SKM-1 (cell line): ENCODE data around the gene DNHD1.
"Not testable (repeated sequence)": the region's sequence is repeated elsewhere in the genome, so short reads cannot be mapped to it uniquely, and the experiment has no call there.

Experiments
- DNase-seq: peaks from one replicate; lab custom pipeline; 2025; ENCODE audit not compliant: unreplicated experiment; lab: John Stamatoyannopoulos, UW

The DNHD1 gene

GRCh38 chr11:6481012-6481923 lies 15.8 kb upstream of the DNHD1 start, which contains the start of the genes ARFIP2 and TIMM10B:
TSS of gene ARFIP2 (minus strand) at chr11:6481331. CDS start at chr11:6480421, 910 bp downstream.
TSS of gene TIMM10B (plus strand) at chr11:6481501. CDS start at chr11:6481517, 16 bp downstream.
- DNase-seq: peak; percentile 96

DNA sequence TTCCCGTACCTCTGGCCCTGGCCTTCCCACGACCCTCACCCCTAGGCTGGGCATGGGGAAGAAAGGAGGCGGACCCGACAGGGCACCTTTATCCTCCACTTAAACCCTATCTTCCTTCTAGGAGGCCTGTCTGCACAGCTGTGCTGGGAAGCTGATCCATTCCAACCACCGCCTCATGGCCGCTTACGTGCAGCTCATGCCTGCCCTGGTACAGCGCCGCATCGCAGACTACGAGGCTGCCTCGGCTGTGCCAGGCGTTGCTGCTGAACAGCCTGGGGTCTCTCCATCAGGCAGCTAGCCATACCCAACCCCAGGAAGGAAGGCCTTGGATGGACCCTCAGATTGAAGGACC lies 15.2 kb upstream of the DNHD1 start:
- DNase-seq: no peak

DNA sequence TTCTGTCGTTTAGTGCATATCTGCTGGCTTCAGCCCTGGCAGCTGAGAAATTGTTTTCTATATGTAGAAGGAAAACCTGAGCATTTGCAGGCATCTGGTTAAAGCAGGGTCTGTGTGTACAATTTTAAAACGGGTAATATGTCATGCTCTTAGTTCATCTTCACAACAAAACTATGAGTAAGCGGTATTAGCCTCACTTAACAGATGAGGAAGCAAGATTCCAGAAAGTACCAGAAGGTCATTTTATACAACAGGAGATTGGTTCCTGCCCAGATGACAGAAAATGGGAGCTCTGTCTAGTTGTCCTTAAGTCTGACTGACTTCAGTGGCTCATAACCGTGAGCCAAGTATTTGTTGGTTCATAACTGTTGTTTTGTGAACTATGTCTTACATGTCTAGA lies 14.6 kb upstream of the DNHD1 start:
- DNase-seq: no peak

DNA sequence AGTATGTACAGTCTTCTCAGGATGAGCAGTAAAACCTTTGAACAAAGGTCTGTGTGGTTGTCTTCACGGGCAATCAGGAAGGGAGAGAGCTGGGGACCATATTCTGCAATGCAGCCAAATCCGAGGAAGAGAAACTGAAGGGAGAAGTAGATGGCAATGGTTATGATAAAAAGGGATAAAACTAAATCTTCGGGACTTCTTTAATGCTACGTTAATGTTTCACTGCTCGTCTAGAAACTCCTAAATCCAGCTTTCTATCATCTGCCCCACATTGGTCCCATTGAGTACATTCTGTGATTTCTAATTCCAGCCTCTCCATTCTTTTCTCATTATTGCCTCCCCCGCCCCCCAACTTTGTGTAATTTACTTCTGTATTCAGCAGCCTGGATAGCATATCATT lies 14.1 kb upstream of the DNHD1 start:
- DNase-seq: no peak

DNA sequence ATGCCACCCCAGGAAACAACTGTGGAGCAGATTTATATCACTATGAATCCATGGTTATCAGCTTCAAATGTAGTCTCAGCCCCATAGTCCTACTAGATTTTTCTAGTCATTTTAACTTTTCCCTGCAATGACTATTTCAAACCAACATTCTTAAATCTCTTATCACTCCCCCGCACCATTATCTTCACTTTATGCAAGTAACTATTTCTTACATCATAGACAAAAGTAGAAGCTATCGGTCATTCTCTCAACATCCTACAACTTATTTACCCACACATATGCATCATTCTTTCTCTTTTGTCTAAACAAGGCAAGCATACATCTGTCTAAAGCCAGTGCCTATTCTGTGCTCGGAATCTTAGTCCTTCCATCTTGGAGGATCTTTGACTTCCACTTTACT lies 11.4 kb upstream of the DNHD1 start:
- DNase-seq: no peak

DNA sequence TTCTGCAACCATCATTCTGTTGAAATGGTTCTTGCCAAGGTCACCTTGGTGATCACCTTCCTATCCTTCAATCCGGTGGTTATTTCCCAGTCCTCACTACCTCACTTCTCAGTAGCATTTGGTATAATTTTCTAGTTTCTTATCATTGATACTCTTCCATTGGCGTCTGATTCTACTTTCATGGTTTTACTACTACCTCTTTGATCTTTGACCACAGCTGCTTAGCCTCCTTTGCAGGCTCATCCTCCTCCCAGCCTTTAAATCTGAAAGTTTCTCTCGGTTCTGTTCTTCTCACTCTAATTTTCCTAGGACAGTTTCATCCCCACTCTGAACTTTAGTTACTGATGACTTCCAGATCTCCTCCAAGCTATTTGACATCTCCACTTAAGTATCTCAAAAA lies 10.8 kb upstream of the DNHD1 start:
- no peak for DNase-seq

DNA sequence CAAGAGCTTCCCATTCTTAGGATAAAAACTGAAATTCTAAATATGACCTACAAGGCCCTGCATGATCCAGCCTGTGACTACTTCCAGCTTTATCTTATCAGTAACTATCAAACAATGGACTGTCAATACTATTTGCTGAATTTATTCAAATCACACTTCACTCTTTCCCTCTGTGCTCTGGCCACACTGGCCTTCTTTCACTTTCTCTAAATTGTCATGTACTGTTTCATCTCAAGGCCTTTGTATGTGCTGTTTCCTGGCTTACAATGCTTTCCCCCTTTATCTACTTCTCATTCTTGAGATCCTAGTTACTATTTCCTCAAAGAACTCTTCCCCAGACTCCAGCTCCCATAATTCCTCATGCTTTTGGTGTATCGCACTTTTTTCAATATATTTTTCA lies 10.1 kb upstream of the DNHD1 start:
- no peak for DNase-seq

GRCh38 chr11:6488342-6488741 lies 8.7 kb upstream of the DNHD1 start:
- DNase-seq: no peak

GRCh38 chr11:6488821-6489220 lies 8.3 kb upstream of the DNHD1 start:
- DNase-seq: no peak

DNA sequence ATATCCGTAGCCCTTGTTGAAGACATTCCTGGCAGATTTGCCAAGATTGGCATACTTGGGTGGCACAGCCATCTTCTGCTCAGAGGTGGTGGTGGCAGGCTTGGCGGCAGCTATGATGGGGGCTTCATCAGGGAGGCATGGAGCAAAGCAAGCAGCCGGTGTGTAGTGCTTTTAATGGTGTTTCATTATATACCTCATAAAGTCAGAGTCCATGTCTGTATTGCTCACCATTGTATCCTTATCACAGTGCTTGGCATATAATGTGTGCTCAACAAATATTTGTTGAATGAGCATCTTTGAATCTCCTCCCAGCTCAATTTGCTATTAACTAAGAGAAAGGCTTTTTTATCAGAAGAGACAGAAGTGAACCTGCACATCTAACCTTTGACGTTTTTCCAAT lies 7.8 kb upstream of the DNHD1 start:
- no peak for DNase-seq

- DNase-seq: no peak
Observed at GRCh38 chr11:6498121-6498520, 1.0 kb downstream of the DNHD1 start.

DNA sequence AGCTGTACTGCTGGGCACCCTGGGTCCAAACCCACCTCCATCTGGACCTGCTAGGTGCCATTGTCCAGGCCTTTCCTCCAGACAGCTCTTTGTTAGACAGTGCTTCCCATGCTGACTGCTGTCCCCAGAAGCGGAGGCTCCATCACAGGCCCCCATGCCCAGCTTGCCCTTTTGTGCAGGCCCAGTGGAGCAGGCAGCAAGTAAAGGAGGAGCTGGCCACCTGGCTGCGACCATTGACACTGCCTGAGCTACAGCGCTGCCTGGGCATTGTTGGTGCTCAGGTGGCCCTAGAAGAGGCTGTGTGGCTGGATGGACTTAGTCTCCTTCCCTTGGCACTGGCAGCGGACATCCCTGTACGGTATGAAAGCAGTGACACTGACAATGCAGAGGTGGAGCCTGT lies 1.5 kb downstream of the DNHD1 start:
- no peak for DNase-seq

GRCh38 chr11:6502382-6502781 lies 5.3 kb downstream of the DNHD1 start:
- no peak for DNase-seq

DNA sequence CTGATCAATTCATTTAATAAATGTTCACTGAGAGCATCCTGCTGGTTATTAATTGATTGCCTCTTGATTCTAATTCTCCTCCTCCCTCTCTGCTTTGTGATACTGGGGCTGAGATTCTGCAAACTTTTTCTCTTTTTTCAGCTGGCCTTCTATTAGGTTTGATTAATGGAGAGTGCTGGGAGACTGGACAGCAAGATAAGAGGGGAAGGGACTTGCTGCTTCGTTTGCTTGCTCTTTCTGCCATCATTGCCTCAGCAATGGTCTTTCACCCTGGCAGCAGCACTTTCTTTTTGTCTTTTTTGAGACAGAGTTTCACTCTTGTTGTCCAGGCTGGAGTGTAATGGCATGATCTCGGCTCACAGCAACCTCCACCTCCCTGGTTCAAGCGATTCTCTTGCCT lies 7.1 kb downstream of the DNHD1 start:
- no peak for DNase-seq

GRCh38 chr11:6505577-6506240 lies 8.6 kb downstream of the DNHD1 start:
- DNase-seq: no peak

DNA sequence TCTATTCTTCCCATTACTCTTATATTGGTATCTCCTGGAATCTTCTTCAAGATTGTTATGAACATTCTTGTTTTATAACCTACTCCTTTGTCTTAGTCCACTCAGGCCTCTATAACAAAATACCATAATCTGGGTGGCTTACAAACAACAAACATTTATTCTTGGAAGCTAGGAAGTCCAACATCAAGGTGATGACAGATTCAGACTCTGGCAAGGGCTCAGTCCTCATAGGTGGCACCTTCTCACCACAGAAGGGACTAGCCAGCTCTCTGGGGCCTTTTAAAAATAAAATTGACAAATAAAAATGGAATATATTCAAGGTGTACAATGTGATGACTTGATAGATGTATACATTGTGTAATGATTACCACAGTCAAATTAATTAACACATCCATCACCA lies 19.8 kb downstream of the DNHD1 start:
- no peak for DNase-seq

GRCh38 chr11:6520265-6520664 lies 23.2 kb downstream of the DNHD1 start:
- DNase-seq: no peak

DNA sequence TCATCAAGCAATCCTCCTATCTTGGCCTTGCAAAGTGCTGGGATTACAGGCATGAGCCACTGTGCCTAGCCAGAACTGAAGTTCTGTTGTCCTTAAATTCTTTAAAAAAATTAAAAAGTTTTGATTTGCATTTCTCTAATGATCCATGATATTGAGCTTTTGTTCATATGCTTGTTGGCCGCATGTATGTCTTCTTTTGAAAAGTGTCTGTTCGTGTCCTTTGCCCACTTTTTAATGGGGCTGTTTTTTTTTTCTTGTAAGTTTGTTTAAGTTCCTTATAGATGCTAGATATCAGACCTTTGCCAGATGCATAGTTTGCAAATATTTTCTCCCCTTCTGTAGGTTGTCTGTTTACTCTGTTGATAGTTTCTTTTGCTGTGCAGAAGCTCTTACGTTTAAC lies 24.9 kb downstream of the DNHD1 start:
- DNase-seq: not testable (repeated sequence)

DNA sequence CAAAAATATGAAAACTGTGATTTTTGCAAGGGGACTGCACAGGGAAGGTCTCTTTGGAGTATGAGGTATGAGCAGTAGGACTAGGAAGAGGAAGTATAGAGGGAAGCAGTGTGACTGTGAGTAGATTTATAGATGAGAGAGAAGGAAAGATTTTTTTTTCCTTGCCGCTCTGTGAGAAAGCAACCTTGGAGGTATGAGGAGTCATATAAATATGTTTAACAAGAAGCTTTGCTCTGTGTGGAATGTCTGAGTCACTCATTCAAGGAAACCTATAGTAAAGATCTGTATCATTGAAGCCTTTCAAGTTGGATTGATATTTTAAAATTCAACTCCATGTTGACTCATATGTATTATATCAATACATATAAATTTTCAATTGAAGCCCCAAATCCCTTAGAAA lies 26.2 kb downstream of the DNHD1 start:
- no peak for DNase-seq

DNA sequence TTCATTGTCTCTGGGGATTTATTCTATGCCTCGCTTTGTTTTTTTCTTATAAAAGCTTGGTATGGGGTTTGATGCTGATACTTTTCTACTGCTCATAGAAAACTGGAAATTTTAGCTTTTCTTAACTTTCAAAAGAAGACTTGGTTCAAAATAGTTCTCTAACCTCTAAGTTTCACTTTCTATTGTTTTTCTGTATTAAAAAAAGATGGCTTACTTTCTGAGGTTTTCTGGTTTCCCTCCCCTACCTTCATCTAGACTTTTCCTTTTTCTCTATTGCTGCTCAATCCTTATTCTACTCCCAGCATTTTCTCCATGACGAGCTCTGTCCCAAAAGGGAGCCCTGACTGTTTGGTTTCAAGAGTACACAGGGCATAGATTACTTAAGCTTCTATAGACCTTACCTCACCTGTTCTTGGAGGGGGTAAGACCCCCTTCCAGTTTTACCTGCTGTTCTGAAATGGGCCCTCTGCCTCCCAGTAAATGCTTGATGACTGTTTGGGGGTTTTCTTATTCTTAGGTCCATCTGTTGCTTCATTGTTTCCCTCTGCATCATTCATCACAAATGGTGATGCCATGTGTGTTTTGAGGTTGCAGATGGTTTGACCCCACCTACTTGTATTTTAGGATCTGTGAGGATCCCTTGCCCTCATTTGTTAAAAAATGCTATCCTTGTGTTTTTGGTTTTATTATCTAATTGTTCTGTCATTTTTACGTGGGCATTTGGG lies 29.5 kb downstream of the DNHD1 start:
- DNase-seq: no peak

GRCh38 chr11:6529266-6529665 lies 32.2 kb downstream of the DNHD1 start:
- DNase-seq: no peak

- no peak for DNase-seq
Observed at GRCh38 chr11:6530848-6531247, 33.8 kb downstream of the DNHD1 start.
